ENCODE data around the gene DLGAP4.

GRCh38 chr20:36501367-36502006 lies 195.3 kb downstream of the DLGAP4 start:
- no peak for TF ChIP-seq CTCF (IDR thresholded peaks at IDR 0.05 in 2 of 3, conservative IDR thresholded peaks at IDR 0.05 in 1 of 3; ENCODE audit: control insufficient read depth in 2 of 3, extremely low read depth in 1 of 3, insufficient read depth in 1 of 3, low read depth in 3 of 3, low read length in 3 of 3)
- no peak for TF ChIP-seq USF1 (IDR thresholded peaks at IDR 0.05; ENCODE audit: borderline replicate concordance, extremely low read length, insufficient read depth, low read depth, low read length)
- no peak for TF ChIP-seq MLLT1 (IDR thresholded peaks at IDR 0.05)
- TF ChIP-seq POLR2AphosphoS5 (IDR thresholded peaks at IDR 0.05; ENCODE audit: low read length) = no peak
- TF ChIP-seq SMC3 (IDR thresholded peaks at IDR 0.05; ENCODE audit: borderline replicate concordance, low read length) = no peak
- TF ChIP-seq NBN (IDR thresholded peaks at IDR 0.05) = no peak

Data from GM12878 (cell line).